ENCODE results near the gene SLC22A1. TPM values are rescaled to one million over a fixed set of nuclear protein-coding genes. Genes with fewer than 3 reads are reported as not detected.

Gene SLC22A1
- total RNA-seq, 2 donors from 2014 or later = 0.21 to 0.45 TPM

- no peak overlapping the region for H3K27ac Mint-ChIP-seq
- H3K4me3 Mint-ChIP-seq = no peak overlapping the region
- H3K4me1 Mint-ChIP-seq = no peaks in the 10 kb centered on the region
- DNase-seq = no peak
- H3K27me3 Mint-ChIP-seq = no peaks in the 10 kb centered on the region
- no peaks in the 10 kb centered on the region for H3K36me3 Mint-ChIP-seq (ENCODE audit: low read depth)
- no peaks in the 10 kb centered on the region for H3K9me3 ChIP-seq (ENCODE audit: control insufficient read depth, low read length, poor library complexity, severe bottlenecking)
- no peak for ATAC-seq
Observed at GRCh38 chr6:160194808-160195207, 73.2 kb downstream of the SLC22A1 start.

- Mint-ChIP-seq H3K36me3 (ENCODE audit: low read depth) (no peaks in the 10 kb centered on the region), H3K4me3 (no peak overlapping the region), H3K27ac (no peak overlapping the region), H3K27me3 (peaks cover 16% of the 10 kb centered on the region), H3K4me1 (no peaks in the 10 kb centered on the region)
- ATAC-seq (no peak), DNase-seq (no peak)
- H3K9me3 ChIP-seq (ENCODE audit: control insufficient read depth, low read length, poor library complexity, severe bottlenecking) = no peaks in the 10 kb centered on the region
Observed at GRCh38 chr6:160197662-160198061, 76.0 kb downstream of the SLC22A1 start.

GRCh38 chr6:160198606-160199211, 77.1 kb downstream of the SLC22A1 start:
- ATAC-seq = no peak
- Mint-ChIP-seq H3K27me3 (peaks cover 16% of the 10 kb centered on the region), H3K4me1 (no peaks in the 10 kb centered on the region), H3K27ac (no peak overlapping the region), H3K36me3 (ENCODE audit: low read depth) (no peaks in the 10 kb centered on the region), H3K4me3 (no peak overlapping the region)
- H3K9me3 ChIP-seq (ENCODE audit: control insufficient read depth, low read length, poor library complexity, severe bottlenecking) = no peaks in the 10 kb centered on the region
- no peak for DNase-seq

- Mint-ChIP-seq H3K4me1 (no peaks in the 10 kb centered on the region), H3K27ac (no peak overlapping the region), H3K4me3 (no peak overlapping the region), H3K36me3 (ENCODE audit: low read depth) (no peaks in the 10 kb centered on the region), H3K27me3 (peaks cover 16% of the 10 kb centered on the region)
- H3K9me3 ChIP-seq (ENCODE audit: control insufficient read depth, low read length, poor library complexity, severe bottlenecking) = no peaks in the 10 kb centered on the region
- no peak for DNase-seq
- no peak for ATAC-seq
Observed at GRCh38 chr6:160201061-160201460, 79.4 kb downstream of the SLC22A1 start.

GRCh38 chr6:160202411-160202810, 80.8 kb downstream of the SLC22A1 start:
- no peak for DNase-seq
- no peaks in the 10 kb centered on the region for H3K4me1 Mint-ChIP-seq
- peaks cover 16% of the 10 kb centered on the region for H3K27me3 Mint-ChIP-seq
- no peak for ATAC-seq
- no peaks in the 10 kb centered on the region for H3K36me3 Mint-ChIP-seq (ENCODE audit: low read depth)
- H3K4me3 Mint-ChIP-seq = no peak overlapping the region
- no peak overlapping the region for H3K27ac Mint-ChIP-seq
- no peaks in the 10 kb centered on the region for H3K9me3 ChIP-seq (ENCODE audit: control insufficient read depth, low read length, poor library complexity, severe bottlenecking)

- ATAC-seq (no peak), DNase-seq (no peak)
- Mint-ChIP-seq H3K4me1 (no peaks in the 10 kb centered on the region), H3K36me3 (ENCODE audit: low read depth) (no peaks in the 10 kb centered on the region), H3K27ac (no peak overlapping the region), H3K27me3 (peaks cover 16% of the 10 kb centered on the region), H3K4me3 (no peak overlapping the region)
- H3K9me3 ChIP-seq (ENCODE audit: control insufficient read depth, low read length, poor library complexity, severe bottlenecking) = no peaks in the 10 kb centered on the region
Observed at GRCh38 chr6:160203076-160203475, 81.5 kb downstream of the SLC22A1 start.

GRCh38 chr6:160203522-160203921, 81.9 kb downstream of the SLC22A1 start:
- Mint-ChIP-seq H3K27ac (no peak overlapping the region), H3K36me3 (ENCODE audit: low read depth) (no peaks in the 10 kb centered on the region), H3K4me3 (no peak overlapping the region), H3K27me3 (peaks cover 16% of the 10 kb centered on the region), H3K4me1 (no peaks in the 10 kb centered on the region)
- ATAC-seq (no peak), DNase-seq (no peak)
- H3K9me3 ChIP-seq (ENCODE audit: control insufficient read depth, low read length, poor library complexity, severe bottlenecking) = no peaks in the 10 kb centered on the region

GRCh38 chr6:160203953-160204352, 82.3 kb downstream of the SLC22A1 start:
- Mint-ChIP-seq H3K27ac (no peak overlapping the region), H3K27me3 (peaks cover 16% of the 10 kb centered on the region), H3K4me1 (no peaks in the 10 kb centered on the region), H3K36me3 (ENCODE audit: low read depth) (no peaks in the 10 kb centered on the region), H3K4me3 (no peak overlapping the region)
- ATAC-seq (no peak), DNase-seq (no peak)
- no peaks in the 10 kb centered on the region for H3K9me3 ChIP-seq (ENCODE audit: control insufficient read depth, low read length, poor library complexity, severe bottlenecking)

- H3K4me3 Mint-ChIP-seq = no peak overlapping the region
- H3K27me3 Mint-ChIP-seq = peaks cover 16% of the 10 kb centered on the region
- ATAC-seq (no peak), DNase-seq (no peak)
- H3K4me1 Mint-ChIP-seq = no peaks in the 10 kb centered on the region
- no peak overlapping the region for H3K27ac Mint-ChIP-seq
- H3K9me3 ChIP-seq (ENCODE audit: control insufficient read depth, low read length, poor library complexity, severe bottlenecking) = no peaks in the 10 kb centered on the region
- H3K36me3 Mint-ChIP-seq (ENCODE audit: low read depth) = no peaks in the 10 kb centered on the region
Observed at GRCh38 chr6:160204710-160205109, 83.1 kb downstream of the SLC22A1 start.

GRCh38 chr6:160207618-160208017, 86.0 kb downstream of the SLC22A1 start:
- no peaks in the 10 kb centered on the region for H3K27me3 Mint-ChIP-seq
- no peak overlapping the region for H3K4me3 Mint-ChIP-seq

More at GRCh38 chr6:160207618-160208017, 86.0 kb downstream of the SLC22A1 start:
- no peak for ATAC-seq
- H3K36me3 Mint-ChIP-seq (ENCODE audit: low read depth) = no peaks in the 10 kb centered on the region
- no peaks in the 10 kb centered on the region for H3K9me3 ChIP-seq (ENCODE audit: control insufficient read depth, low read length, poor library complexity, severe bottlenecking)
- no peaks in the 10 kb centered on the region for H3K4me1 Mint-ChIP-seq
- no peak for DNase-seq
- H3K27ac Mint-ChIP-seq = no peak overlapping the region

Other genes with a start within 250 kb of the SLC22A1 start
- not detected for gene MAS1, start 230.8 kb upstream of the SLC22A1 start, total RNA-seq
- gene IGF2R, start 152.7 kb upstream of the SLC22A1 start, total RNA-seq = 10 to 100 TPM; 56.7 to 59.5 TPM
- not detected for gene SLC22A2, start 137.0 kb downstream of the SLC22A1 start, total RNA-seq
- gene SLC22A3, start 226.6 kb downstream of the SLC22A1 start, total RNA-seq = not detected